Suprapubic skin (tissue), 4 donors: ENCODE data around the gene IL19. TPM values are rescaled to one million over a fixed set of nuclear protein-coding genes. Genes with fewer than 3 reads are reported as not detected.

Experiments used
- DNase-seq, 2 donors: peaks; one replicate each; pipeline ENCODE4 v3.0.0-alpha.2; 2019; ENCODE audit warnings: low spot score in 2 of 2
- H3K27ac ChIP-seq: fragments of 200-600 bp; sonication (generic); one replicate; pipeline ENCODE4 v1.5.1; 2019
- H3K27me3 ChIP-seq: fragments of 200-600 bp; sonication (generic); one replicate; pipeline ENCODE4 v1.5.1; 2019
- H3K36me3 ChIP-seq: fragments of 200-600 bp; sonication (generic); one replicate; pipeline ENCODE4 v1.5.1; 2019
- H3K4me1 ChIP-seq: fragments of 200-600 bp; sonication (generic); one replicate; pipeline ENCODE4 v1.5.1; 2019
- H3K4me3 ChIP-seq: fragments of 200-600 bp; sonication (generic); one replicate; pipeline ENCODE4 v1.5.1; 2019; ENCODE audit warnings: mild to moderate bottlenecking
- H3K9me3 ChIP-seq: fragments of 200-600 bp; sonication (generic); one replicate; pipeline ENCODE4 v1.5.1; 2019
- EP300 ChIP-seq: sonication (generic); formaldehyde crosslinking; IDR thresholded peaks from one replicate; pipeline ENCODE4 v1.6.1; 2017; ENCODE audit warnings: antibody characterized with exemption
- POLR2A ChIP-seq, 2 donors: fragments of 450-650 bp; IDR thresholded peaks; one replicate each; pipeline ENCODE4 v1.6.1; 2017; ENCODE audit warnings: antibody characterized with exemption in 2 of 2, mild to moderate bottlenecking in 2 of 2, moderate library complexity in 2 of 2
- POLR2AphosphoS5 ChIP-seq, 3 donors: sonication (generic); formaldehyde crosslinking; IDR thresholded peaks; one replicate each; pipeline ENCODE4 v1.6.1; 2017; ENCODE audit warnings: antibody characterized with exemption in 3 of 3
- WGBS: methylation state at CpG from one replicate; pipeline ENCODE4 v1.1.5; 2018; 5-methylcytosine and 5-hydroxymethylcytosine counted together
- total RNA-seq, 4 donors: library from RNA; depleted of rRNA; stranded (reverse); fragments of >200 nt; gene quantifications; one replicate each; pipeline ENCODE4 v1.1.0, GENCODE V29; 2016
- TF ChIP-seq, protein P1 (sequence below), 2 donors: fragments of 200-600 bp in 1 of 2; fragments of 450-650 bp in 1 of 2; sonication (generic) in 1 of 2; IDR thresholded peaks; one replicate each; pipeline ENCODE4 v1.5.1; 2016 to 2019; ENCODE audit warnings: antibody characterized with exemption in 2 of 2, mild to moderate bottlenecking in 1 of 2, moderate library complexity in 1 of 2

Gene IL19
- total RNA-seq, 4 donors from 2014 or later: not detected

- Histone ChIP-seq H3K9me3 (no peaks in the 10 kb centered on the region), H3K4me1 (no peaks in the 10 kb centered on the region), H3K27ac (no peak overlapping the region), H3K36me3 (no peaks in the 10 kb centered on the region), H3K27me3 (no peaks in the 10 kb centered on the region), H3K4me3 (no peak overlapping the region)
- TF ChIP-seq POLR2AphosphoS5 (IDR thresholded peaks at IDR 0.05) (no peak), EP300 (no peak)
- 78% methylated on average over 7 of the region's 7 CpGs for WGBS
- no peak for DNase-seq
These were observed 23.0 kb downstream of the IL19 start for GRCh38 chr1:206793620-206794019.

DNA sequence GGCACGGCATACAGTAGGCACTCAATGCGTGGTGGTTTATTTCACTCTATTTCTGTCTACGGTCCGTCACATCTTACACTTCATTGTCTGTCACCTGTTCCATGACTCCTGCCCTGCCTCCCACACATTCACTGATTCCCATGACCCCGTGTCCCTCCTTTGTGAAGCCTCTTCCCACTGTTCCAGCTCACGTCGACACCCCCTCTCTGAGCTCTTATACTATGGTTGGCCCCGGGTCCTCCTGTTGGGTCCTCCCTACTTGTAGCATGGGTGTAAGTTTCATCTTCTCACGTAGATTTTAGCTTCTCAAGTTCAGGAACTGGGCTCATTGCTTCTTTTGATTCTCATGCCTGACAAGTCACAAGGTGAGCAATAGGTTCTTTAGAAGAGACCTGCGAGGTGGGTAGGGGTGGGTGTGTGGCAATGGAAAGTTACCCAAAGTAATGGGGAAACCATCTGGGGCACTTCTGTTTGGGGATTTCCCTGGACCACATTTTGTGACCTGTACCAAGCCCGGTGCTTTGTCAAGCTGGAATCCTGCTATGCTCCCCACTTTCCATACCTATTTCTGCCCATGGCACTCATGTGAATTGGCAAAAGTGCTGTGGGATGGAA is 23.8 kb downstream of the IL19 start:
- 92% methylated on average over 11 of the region's 11 CpGs for WGBS
- Histone ChIP-seq H3K27ac (no peak overlapping the region), H3K4me3 (no peak overlapping the region), H3K9me3 (no peaks in the 10 kb centered on the region), H3K36me3 (no peaks in the 10 kb centered on the region), H3K27me3 (no peaks in the 10 kb centered on the region), H3K4me1 (no peaks in the 10 kb centered on the region)
- TF ChIP-seq EP300 (no peak), POLR2AphosphoS5 (IDR thresholded peaks at IDR 0.05) (no peak), POLR2A (IDR thresholded peaks at IDR 0.05) (no peak)
- TF ChIP-seq, protein P1, sequence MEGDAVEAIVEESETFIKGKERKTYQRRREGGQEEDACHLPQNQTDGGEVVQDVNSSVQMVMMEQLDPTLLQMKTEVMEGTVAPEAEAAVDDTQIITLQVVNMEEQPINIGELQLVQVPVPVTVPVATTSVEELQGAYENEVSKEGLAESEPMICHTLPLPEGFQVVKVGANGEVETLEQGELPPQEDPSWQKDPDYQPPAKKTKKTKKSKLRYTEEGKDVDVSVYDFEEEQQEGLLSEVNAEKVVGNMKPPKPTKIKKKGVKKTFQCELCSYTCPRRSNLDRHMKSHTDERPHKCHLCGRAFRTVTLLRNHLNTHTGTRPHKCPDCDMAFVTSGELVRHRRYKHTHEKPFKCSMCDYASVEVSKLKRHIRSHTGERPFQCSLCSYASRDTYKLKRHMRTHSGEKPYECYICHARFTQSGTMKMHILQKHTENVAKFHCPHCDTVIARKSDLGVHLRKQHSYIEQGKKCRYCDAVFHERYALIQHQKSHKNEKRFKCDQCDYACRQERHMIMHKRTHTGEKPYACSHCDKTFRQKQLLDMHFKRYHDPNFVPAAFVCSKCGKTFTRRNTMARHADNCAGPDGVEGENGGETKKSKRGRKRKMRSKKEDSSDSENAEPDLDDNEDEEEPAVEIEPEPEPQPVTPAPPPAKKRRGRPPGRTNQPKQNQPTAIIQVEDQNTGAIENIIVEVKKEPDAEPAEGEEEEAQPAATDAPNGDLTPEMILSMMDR (IDR thresholded peaks at IDR 0.05): no peak
- no peak for DNase-seq

GRCh38 chr1:206796116-206796515 is 25.5 kb downstream of the IL19 start:
- 75% methylated on average over 3 of the region's 3 CpGs for WGBS
- no peaks in the 10 kb centered on the region for H3K27me3 ChIP-seq
- no peaks in the 10 kb centered on the region for H3K4me1 ChIP-seq
- no peaks in the 10 kb centered on the region for H3K9me3 ChIP-seq
- H3K4me3 ChIP-seq: no peak overlapping the region
- TF ChIP-seq POLR2AphosphoS5 (IDR thresholded peaks at IDR 0.05): no peak
- no peak for TF ChIP-seq EP300
- no peak for TF ChIP-seq POLR2A (IDR thresholded peaks at IDR 0.05)
- TF ChIP-seq, protein P1 (IDR thresholded peaks at IDR 0.05): no peak
- no peaks in the 10 kb centered on the region for H3K36me3 ChIP-seq
- no peak for DNase-seq
- H3K27ac ChIP-seq: no peak overlapping the region

GRCh38 chr1:206796981-206797402 is 26.4 kb downstream of the IL19 start:
- H3K27ac ChIP-seq: no peak overlapping the region
- 87% methylated on average over 8 of the region's 8 CpGs for whole genome bisulfite sequencing

DNA sequence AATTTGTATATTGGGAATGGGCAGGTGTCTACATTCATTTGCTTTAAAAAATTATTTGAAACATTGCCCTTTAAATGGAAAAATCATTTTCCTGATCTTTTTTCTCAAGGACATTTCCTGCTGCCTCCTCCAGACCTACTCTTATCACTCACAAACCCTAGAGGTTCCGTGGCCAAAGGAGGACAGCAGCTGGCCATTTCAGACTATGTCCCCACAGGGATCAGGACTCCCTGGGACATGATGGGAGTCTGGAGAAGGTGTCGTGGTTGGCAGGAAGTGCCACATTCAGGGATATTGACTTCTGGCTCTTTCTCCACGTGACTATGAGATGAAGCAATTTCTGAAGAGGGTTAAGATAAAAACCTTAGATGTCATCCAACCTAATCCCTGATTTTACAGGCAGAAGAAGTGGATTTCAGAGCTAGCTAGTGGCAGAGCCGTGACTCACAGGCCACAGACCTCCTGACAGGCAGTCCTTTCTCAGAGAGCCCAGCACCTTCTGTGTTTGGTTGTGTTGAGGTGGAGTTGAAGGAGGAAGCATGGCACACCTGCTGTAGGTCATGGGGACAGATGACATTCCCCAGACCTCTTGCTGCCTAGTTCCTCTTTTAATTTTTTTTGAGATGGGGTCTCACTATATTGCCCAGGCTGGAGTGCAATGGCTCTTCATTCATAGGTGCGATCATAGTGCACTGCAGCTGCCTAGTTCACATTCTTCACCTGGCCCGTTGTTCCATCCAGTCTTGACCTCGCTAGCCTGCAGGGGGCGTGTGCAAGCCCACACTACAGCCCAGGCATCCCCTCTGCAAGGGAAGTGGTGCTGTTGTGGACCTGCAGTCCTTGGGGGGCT is 27.2 kb downstream of the IL19 start:
- WGBS: 56% methylated on average over 8 of the region's 8 CpGs
- DNase-seq: no peak
- H3K27ac ChIP-seq: no peak overlapping the region
- no peaks in the 10 kb centered on the region for H3K9me3 ChIP-seq
- H3K4me1 ChIP-seq: no peaks in the 10 kb centered on the region
- no peaks in the 10 kb centered on the region for H3K27me3 ChIP-seq
- no peaks in the 10 kb centered on the region for H3K36me3 ChIP-seq
- no peak overlapping the region for H3K4me3 ChIP-seq
- TF ChIP-seq POLR2A (IDR thresholded peaks at IDR 0.05): no peak
- TF ChIP-seq EP300: no peak
- no peak for TF ChIP-seq POLR2AphosphoS5 (IDR thresholded peaks at IDR 0.05)
- TF ChIP-seq, protein P1 (IDR thresholded peaks at IDR 0.05): no peak

More at GRCh38 chr1:206796981-206797402, 26.4 kb downstream of the IL19 start:
- H3K36me3 ChIP-seq: no peaks in the 10 kb centered on the region
- DNase-seq: no peak
- no peaks in the 10 kb centered on the region for H3K9me3 ChIP-seq
- no peak overlapping the region for H3K4me3 ChIP-seq
- TF ChIP-seq POLR2A (IDR thresholded peaks at IDR 0.05) (no peak), POLR2AphosphoS5 (IDR thresholded peaks at IDR 0.05) (no peak), EP300 (no peak)
- TF ChIP-seq, protein P1 (IDR thresholded peaks at IDR 0.05): no peak
- no peaks in the 10 kb centered on the region for H3K4me1 ChIP-seq
- no peaks in the 10 kb centered on the region for H3K27me3 ChIP-seq
